GM12878 (cell line): ENCODE data around the gene ACAP1. TPM values are rescaled to one million over a fixed set of nuclear protein-coding genes. Genes with fewer than 3 reads are reported as not detected.

ENCODE experiments used
- ATAC-seq: fragments of 200-7000 bp; cut with Tn5 transposase; 3 replicates; pipeline ENCODE4 v1.9.1; 2020; ENCODE audit warnings: mild to moderate bottlenecking, moderate library complexity
- BruUV-seq: library from RNA; stranded (reverse); fragments of 400-500 nt; replicated peaks from 2 replicates; lab custom pipeline; 2021; lab: Mats Ljungman, UMichigan
- CTCF ChIA-PET: fragments of 300-600 bp; sonication (Branson Sonifier 250); formaldehyde crosslinking; extraction: SDS; loops from one replicate; lab custom pipeline; 2021; ENCODE audit warnings: inconsistent platforms; lab: Yijun Ruan, JAX
- POLR2A ChIA-PET: fragments of 350-600 bp; formaldehyde crosslinking; extraction: SDS; loops from one replicate; lab custom pipeline; 2021; ENCODE audit warnings: inconsistent platforms; lab: Charles Lee
- RAD21 ChIA-PET: fragments of 300-600 bp; sonication (Branson Sonifier 250); formaldehyde crosslinking; loops from one replicate; lab custom pipeline; 2023; ENCODE audit warnings: antibody characterized with exemption; ENCODE audit not compliant: unreplicated experiment; lab: Charles Lee
- SMC1A ChIA-PET: fragments of 300-600 bp; sonication (Branson Sonifier 250); formaldehyde crosslinking; loops from one replicate; lab custom pipeline; 2023; ENCODE audit not compliant: unreplicated experiment, uncharacterized antibody; lab: Charles Lee
- DNase-seq: peaks from one replicate; pipeline ENCODE4 v3.0.0-alpha.2; 2011; ENCODE audit warnings: low read depth, low spot score
- FAIRE-seq: peaks from 3 replicates; lab custom pipeline; 2011; peaks lifted over from hg19 to GRCh38; lab: Jason Lieb, UNC
- H2AFZ ChIP-seq: 2 replicates; pipeline ENCODE4 v1.6.0; 2011; ENCODE audit warnings: low read depth, low read length, control low read depth; ENCODE audit not compliant: control insufficient read depth
- H3K27ac ChIP-seq: 2 replicates; pipeline ENCODE4 v1.5.1; 2011; ENCODE audit warnings: control low read depth; ENCODE audit not compliant: control insufficient read depth, insufficient read depth
- H3K27me3 ChIP-seq, 2 experiments: replicated peaks in 1 of 2; 2 replicates each; pipeline versions ENCODE4 v1.6.0 to v1.6.1; 2011; ENCODE audit warnings: low read length in 1 of 2; ENCODE audit not compliant: control insufficient read depth in 2 of 2, insufficient read depth in 2 of 2
- H3K36me3 ChIP-seq, 2 experiments: 2 replicates each; pipeline ENCODE4 v1.5.1; 2011; ENCODE audit warnings: low read length in 1 of 2; ENCODE audit not compliant: control insufficient read depth in 2 of 2, insufficient read depth in 2 of 2
- H3K4me1 ChIP-seq: 2 replicates; pipeline ENCODE4 v1.6.1; 2011; ENCODE audit warnings: mild to moderate bottlenecking, low read length, moderate library complexity, mixed read lengths; ENCODE audit not compliant: control insufficient read depth, insufficient read depth
- H3K4me2 ChIP-seq: 2 replicates; pipeline ENCODE4 v1.6.0; 2011; ENCODE audit warnings: control low read depth; ENCODE audit not compliant: control insufficient read depth, insufficient read depth
- H3K4me3 ChIP-seq: fragments of 200-600 bp; sonication (generic); 2 replicates; pipeline ENCODE4 v1.5.1; 2016
- H3K79me2 ChIP-seq: 2 replicates; pipeline ENCODE4 v1.6.0; 2011; ENCODE audit warnings: low read length; ENCODE audit not compliant: control insufficient read depth, insufficient read depth
- H3K9ac ChIP-seq: 2 replicates; pipeline ENCODE4 v1.8.0; 2011; ENCODE audit warnings: low read length, control low read depth, mixed read lengths; ENCODE audit not compliant: control insufficient read depth, insufficient read depth
- H3K9me3 ChIP-seq: replicated peaks from 3 replicates; pipeline ENCODE4 v1.5.1; 2011; ENCODE audit warnings: mild to moderate bottlenecking, low read length; ENCODE audit not compliant: control insufficient read depth, insufficient read depth
- H4K20me1 ChIP-seq: 2 replicates; pipeline ENCODE4 v1.6.0; 2011; ENCODE audit not compliant: control insufficient read depth, insufficient read depth
- BCL11A ChIP-seq: IDR thresholded peaks from 2 replicates; pipeline ENCODE4 v1.6.1; 2011; ENCODE audit warnings: low read depth, low read length
- DPF2 ChIP-seq: fragments of 450-650 bp; IDR thresholded peaks from 2 replicates; pipeline ENCODE4 v1.6.1; 2017; ENCODE audit warnings: mild to moderate bottlenecking
- MXI1 ChIP-seq: fragments of 150-350 bp; IDR thresholded peaks from 2 replicates; pipeline ENCODE4 v1.6.1; 2011; ENCODE audit warnings: low read depth, mild to moderate bottlenecking, inconsistent platforms, low read length, improper control_type of control experiment
- NR2C2 ChIP-seq: IDR thresholded peaks from 2 replicates; pipeline ENCODE4 v1.6.1; 2011; ENCODE audit warnings: borderline replicate concordance, low read depth; ENCODE audit not compliant: control insufficient read depth, insufficient read length
- SMARCA5 ChIP-seq: fragments of 450-650 bp; IDR thresholded peaks from 2 replicates; pipeline ENCODE4 v1.6.1; 2017; ENCODE audit warnings: mild to moderate bottlenecking
- SUPT20H ChIP-seq: IDR thresholded peaks from 2 replicates; pipeline ENCODE4 v1.6.1; 2011; ENCODE audit warnings: low read depth, mild to moderate bottlenecking, low read length, moderate library complexity, borderline replicate concordance; ENCODE audit not compliant: control insufficient read depth
- WGBS: methylation state at CpG from one replicate; pipeline ENCODE4 v1.1.6; 2016; ENCODE audit warnings: low lambda C conversion rate; ENCODE audit not compliant: insufficient replicate concordance, insufficient coverage; ENCODE audit errors: missing lambda C conversion rate; 5-methylcytosine and 5-hydroxymethylcytosine counted together
- in situ Hi-C: fragments of 300-500 bp; cut with MboI; formaldehyde crosslinking; loops from 9 replicates; pipeline ENCODE4 v1.14.3; 2018; ENCODE audit warnings: mixed read lengths
- intact Hi-C: fragments of 100-400 bp; cut with micrococcal nuclease; formaldehyde crosslinking; loops from one replicate; pipeline ENCODE4 v1.14.2; 2022; ENCODE audit not compliant: unreplicated experiment
- polyA plus RNA-seq, 11 experiments: library from polyadenylated mRNA; depleted of rRNA in 4 of 11; unstranded in 6 of 11; stranded (reverse) in 5 of 11; fragments of >200 nt; fragmentation: Nextera tagmentation in 4 of 11; fragmentation: Illumina TruSeq in 1 of 11; extraction: Ambion mirVana in 4 of 11; extraction: Trizol in 1 of 11; gene quantifications; 1 replicate in 1 of 11; 2 replicates in 10 of 11; pipeline versions ENCODE4 v1.2.1 to v1.2.3, GENCODE V29; 2011 to 2016; ENCODE audit warnings: inconsistent platforms in 2 of 11, missing spikeins in 2 of 11, low read depth in 1 of 11
- total RNA-seq, 4 experiments: library from RNA; depleted of rRNA in 3 of 4; stranded (reverse); fragments of >200 nt in 3 of 4; fragmentation: Illumina TruSeq in 1 of 4; extraction: Trizol in 1 of 4; gene quantifications; 2 replicates each; pipeline versions ENCODE4 v1.2.1 to v1.2.3, GENCODE V29; 2013 to 2021
- TF ChIP-seq, protein P1 (sequence below): IDR thresholded peaks from 2 replicates; pipeline ENCODE4 v1.6.1; 2011; ENCODE audit warnings: borderline replicate concordance, low read depth, mild to moderate bottlenecking, moderate library complexity, mixed read lengths, low read length; ENCODE audit not compliant: insufficient read depth; ENCODE audit errors: extremely low read length
- TF ChIP-seq, protein P2 (sequence below): fragments of 450-650 bp; formaldehyde crosslinking; IDR thresholded peaks from 2 replicates; pipeline ENCODE4 v1.5.0; 2022; ENCODE audit warnings: mild to moderate bottlenecking, missing genetic modification characterization
- TF ChIP-seq, protein P3 (sequence below): fragments of 450-650 bp; IDR thresholded peaks from 2 replicates; pipeline ENCODE4 v1.6.1; 2017; ENCODE audit warnings: mild to moderate bottlenecking, low read depth, inconsistent platforms; ENCODE audit not compliant: poor library complexity, severe bottlenecking
- TF ChIP-seq, protein P4 (sequence below): fragments of 450-650 bp; conservative IDR thresholded peaks from 2 replicates; pipeline ENCODE4 v1.6.1; 2017; ENCODE audit warnings: mild to moderate bottlenecking, moderate library complexity

The ACAP1 gene
- total and polyA plus RNA-seq, 10 of the 15 experiments (the other 5 are each of a cell fraction or from before 2014, with no cell fraction given), result 5.7 to 245 (median 118) TPM

DNA sequence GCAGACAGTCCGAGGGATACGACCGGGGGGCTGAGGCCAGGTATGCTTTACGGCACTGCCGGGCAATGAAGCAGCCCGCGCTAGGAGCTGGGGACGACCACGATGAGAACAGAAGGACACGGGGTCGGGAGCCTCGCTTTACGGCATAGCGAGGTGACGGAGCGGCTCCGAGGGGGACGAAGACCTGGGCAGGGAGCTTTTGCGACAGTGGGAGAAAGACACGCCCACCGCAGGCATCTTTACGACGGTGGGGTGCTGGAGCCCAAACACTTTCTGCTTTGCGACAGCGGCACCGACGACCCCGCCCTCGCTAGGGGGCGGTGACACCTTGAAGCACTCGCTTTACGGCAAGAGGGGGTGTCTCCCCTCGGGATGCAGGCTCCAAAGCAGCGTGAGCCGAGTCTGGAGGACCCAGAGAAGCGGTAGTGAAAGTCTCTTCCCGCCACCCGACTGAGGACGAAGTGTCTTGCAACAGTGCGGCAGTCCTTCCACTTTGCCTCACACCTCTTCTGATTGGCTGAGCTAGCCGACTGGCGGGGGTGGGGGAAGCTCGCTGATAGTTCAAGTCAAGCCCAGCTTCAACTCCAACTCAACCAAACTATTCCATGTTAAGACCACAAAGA is 6.8 kb upstream of the ACAP1 start (continued):
- TF ChIP-seq, protein P1, sequence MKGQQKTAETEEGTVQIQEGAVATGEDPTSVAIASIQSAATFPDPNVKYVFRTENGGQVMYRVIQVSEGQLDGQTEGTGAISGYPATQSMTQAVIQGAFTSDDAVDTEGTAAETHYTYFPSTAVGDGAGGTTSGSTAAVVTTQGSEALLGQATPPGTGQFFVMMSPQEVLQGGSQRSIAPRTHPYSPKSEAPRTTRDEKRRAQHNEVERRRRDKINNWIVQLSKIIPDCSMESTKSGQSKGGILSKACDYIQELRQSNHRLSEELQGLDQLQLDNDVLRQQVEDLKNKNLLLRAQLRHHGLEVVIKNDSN, result no peak
- no peak; the same call in 1 of the 2 replicates for TF ChIP-seq MXI1
- no peak for TF ChIP-seq NR2C2

DNA sequence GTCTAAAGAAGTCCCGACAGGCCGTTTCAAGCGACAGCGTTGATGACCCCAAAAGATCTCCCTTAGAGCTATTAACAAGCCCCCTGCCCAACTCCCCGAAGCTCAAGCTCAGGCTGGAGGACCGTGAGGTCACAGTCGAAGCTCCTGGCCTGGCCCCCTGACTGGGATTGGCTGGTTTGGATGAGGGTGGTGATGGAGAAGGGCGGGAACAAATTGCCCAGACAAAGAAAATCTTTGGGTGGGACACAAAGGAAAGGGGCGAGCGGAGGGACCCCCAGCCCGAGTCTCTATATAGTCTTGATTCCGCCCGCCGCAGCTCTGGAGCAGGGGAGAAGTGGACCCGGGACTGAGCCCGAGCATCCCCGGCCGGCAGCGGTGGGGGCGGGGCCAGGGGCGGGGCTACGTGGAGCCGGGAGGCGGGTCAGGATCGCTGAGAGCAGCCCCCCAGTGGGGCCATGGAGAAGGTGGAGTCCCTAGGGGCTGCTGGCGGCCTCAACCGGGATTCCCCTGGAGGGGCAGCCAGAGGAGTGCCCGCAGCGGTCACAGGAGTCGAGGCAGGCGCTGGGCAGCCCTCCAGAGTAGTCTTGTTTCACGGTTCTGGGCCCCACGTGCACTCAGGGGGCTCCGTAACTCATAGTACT is 6.2 kb upstream of the ACAP1 start:
- peaks cover 31% of the 10 kb centered on the region for H3K4me1 ChIP-seq
- peak overlapping the region; percentile 99 for H3K4me3 ChIP-seq
- 1% methylated on average over 23 of the region's 34 CpGs for WGBS
- in situ Hi-C loops (no loop called here), intact Hi-C loops (loop anchor here (2.0 kb wide), 1 partner anchor 23 kb away; the partner anchor contains the start of gene EIF5A)
- ChIA-PET CTCF (interaction anchor here (0.7 to 7.9 kb wide), 11 partner anchors 8 to 231 kb away, joined by 3 to 49 read pairs (median 3); partner anchors contain the start of genes GPS2, KCTD11 and SLC2A4), SMC1A (interaction anchor here (0.6 to 2.3 kb wide), 12 partner anchors 8 to 357 kb away, joined by 3 to 18 read pairs (median 4); partner anchors contain the start of genes ACADVL, ACAP1, DLG4 and GPS2), RAD21 (interaction anchor here (0.8 to 2.4 kb wide), 13 partner anchors 15 to 357 kb away, joined by 3 to 11 read pairs (median 5); partner anchors contain the start of genes ACADVL, DLG4, GPS2 and SENP3), POLR2A (interaction anchor here (0.6 to 2.3 kb wide), 19 partner anchors 10 to 357 kb away, joined by 3 to 31 read pairs (median 6); partner anchors contain the start of genes GABARAP, TMEM256 and TP53)
- H3K27ac ChIP-seq, result peak overlapping the region; percentile 94
- H3K36me3 ChIP-seq, result no peaks in the 10 kb centered on the region
- ATAC-seq, result peak; percentile 76
- no TSS peak for BruUV-seq
- H3K79me2 ChIP-seq, result peaks cover 17% of the 10 kb centered on the region
- peak overlapping the region; percentile 99 for H2AFZ ChIP-seq
- FAIRE-seq, result no peak
- no peaks in the 10 kb centered on the region for H3K27me3 ChIP-seq
- no peaks in the 10 kb centered on the region for H3K9me3 ChIP-seq
- H3K9ac ChIP-seq, result peak overlapping the region; percentile 82
- peak overlapping the region; percentile 97 for H3K4me2 ChIP-seq
- no peak for DNase-seq
- no peaks in the 10 kb centered on the region for H4K20me1 ChIP-seq
- TF ChIP-seq, protein P2, sequence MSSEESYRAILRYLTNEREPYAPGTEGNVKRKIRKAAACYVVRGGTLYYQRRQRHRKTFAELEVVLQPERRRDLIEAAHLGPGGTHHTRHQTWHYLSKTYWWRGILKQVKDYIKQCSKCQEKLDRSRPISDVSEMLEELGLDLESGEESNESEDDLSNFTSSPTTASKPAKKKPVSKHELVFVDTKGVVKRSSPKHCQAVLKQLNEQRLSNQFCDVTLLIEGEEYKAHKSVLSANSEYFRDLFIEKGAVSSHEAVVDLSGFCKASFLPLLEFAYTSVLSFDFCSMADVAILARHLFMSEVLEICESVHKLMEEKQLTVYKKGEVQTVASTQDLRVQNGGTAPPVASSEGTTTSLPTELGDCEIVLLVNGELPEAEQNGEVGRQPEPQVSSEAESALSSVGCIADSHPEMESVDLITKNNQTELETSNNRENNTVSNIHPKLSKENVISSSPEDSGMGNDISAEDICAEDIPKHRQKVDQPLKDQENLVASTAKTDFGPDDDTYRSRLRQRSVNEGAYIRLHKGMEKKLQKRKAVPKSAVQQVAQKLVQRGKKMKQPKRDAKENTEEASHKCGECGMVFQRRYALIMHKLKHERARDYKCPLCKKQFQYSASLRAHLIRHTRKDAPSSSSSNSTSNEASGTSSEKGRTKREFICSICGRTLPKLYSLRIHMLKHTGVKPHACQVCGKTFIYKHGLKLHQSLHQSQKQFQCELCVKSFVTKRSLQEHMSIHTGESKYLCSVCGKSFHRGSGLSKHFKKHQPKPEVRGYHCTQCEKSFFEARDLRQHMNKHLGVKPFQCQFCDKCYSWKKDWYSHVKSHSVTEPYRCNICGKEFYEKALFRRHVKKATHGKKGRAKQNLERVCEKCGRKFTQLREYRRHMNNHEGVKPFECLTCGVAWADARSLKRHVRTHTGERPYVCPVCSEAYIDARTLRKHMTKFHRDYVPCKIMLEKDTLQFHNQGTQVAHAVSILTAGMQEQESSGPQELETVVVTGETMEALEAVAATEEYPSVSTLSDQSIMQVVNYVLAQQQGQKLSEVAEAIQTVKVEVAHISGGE (CRISPR knock-in tag), result no peak
- peak; percentile 39; the same call in 1 of the 2 replicates for TF ChIP-seq BCL11A
- peak; percentile 74; the same call in 1 of the 2 replicates for TF ChIP-seq DPF2
- no peak for TF ChIP-seq SUPT20H
- TF ChIP-seq, protein P3, sequence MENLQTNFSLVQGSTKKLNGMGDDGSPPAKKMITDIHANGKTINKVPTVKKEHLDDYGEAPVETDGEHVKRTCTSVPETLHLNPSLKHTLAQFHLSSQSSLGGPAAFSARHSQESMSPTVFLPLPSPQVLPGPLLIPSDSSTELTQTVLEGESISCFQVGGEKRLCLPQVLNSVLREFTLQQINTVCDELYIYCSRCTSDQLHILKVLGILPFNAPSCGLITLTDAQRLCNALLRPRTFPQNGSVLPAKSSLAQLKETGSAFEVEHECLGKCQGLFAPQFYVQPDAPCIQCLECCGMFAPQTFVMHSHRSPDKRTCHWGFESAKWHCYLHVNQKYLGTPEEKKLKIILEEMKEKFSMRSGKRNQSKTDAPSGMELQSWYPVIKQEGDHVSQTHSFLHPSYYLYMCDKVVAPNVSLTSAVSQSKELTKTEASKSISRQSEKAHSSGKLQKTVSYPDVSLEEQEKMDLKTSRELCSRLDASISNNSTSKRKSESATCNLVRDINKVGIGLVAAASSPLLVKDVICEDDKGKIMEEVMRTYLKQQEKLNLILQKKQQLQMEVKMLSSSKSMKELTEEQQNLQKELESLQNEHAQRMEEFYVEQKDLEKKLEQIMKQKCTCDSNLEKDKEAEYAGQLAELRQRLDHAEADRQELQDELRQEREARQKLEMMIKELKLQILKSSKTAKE, result no peak
- TF ChIP-seq, protein P4, sequence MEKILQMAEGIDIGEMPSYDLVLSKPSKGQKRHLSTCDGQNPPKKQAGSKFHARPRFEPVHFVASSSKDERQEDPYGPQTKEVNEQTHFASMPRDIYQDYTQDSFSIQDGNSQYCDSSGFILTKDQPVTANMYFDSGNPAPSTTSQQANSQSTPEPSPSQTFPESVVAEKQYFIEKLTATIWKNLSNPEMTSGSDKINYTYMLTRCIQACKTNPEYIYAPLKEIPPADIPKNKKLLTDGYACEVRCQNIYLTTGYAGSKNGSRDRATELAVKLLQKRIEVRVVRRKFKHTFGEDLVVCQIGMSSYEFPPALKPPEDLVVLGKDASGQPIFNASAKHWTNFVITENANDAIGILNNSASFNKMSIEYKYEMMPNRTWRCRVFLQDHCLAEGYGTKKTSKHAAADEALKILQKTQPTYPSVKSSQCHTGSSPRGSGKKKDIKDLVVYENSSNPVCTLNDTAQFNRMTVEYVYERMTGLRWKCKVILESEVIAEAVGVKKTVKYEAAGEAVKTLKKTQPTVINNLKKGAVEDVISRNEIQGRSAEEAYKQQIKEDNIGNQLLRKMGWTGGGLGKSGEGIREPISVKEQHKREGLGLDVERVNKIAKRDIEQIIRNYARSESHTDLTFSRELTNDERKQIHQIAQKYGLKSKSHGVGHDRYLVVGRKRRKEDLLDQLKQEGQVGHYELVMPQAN, result 0 out of 2 replicates have a peak, but pooled peaks have one; percentile 27
- 0 out of 2 replicates have a peak, but pooled peaks have one; percentile 29 for TF ChIP-seq SMARCA5
